MV-4-11 (cell line): ENCODE results near the gene PXMP2.

Source experiments
- DNase-seq: peaks from one replicate; lab custom pipeline; 2025; lab: John Stamatoyannopoulos, UW

The PXMP2 gene

DNA sequence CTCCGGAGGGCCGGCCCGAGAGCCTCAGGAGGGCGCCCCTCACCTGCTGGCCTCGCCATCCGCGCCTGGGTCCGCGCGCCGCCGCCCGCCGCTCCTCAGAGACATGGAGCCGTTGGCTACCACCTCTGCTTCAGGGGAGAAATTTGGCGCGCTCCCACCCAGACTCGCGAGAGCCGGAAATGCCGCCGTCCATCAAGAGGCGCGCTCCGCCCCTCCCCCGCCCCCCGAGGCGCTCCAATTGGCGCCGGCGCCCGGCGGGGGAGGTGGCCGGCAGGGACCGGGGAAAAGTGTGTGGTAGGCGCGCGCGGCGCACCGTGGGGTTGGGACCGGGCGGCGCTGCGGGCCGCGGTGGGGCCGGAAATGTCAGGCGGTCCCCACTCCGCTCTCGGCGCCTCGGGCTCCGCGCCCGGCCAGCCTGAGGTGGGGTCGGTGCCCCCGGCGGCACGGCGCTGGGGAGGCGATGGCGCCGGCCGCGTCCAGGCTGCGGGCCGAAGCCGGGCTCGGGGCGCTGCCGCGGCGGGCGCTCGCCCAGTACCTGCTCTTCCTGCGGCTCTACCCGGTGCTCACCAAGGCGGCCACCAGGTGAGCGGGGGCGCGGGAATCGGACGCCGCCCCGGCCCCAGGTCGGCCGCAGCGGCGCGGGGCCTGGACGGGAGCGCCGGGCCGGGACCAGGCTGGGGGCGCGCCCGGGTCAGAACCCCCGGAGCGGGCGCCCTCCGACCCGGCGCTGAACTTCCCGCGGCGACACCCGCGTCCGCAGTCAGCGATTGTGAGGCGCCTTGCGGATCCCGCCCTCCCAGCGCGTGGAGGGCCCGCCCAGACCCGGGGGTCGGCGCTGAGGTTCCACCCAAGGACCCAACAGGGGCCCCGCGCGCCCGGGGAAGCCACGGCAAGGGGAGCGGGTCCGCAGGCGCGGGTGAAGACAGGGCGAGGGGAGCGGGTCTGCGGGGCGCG lies at the start of gene PXMP2, which contains the start of gene POLE:
Gene PXMP2, plus strand, starts transcription at position 377 of the 954 bp plus-strand sequence. Its CDS starts 84 bp downstream, at position 461.
Gene POLE, minus strand, starts transcription at position 132 of the 954 bp plus-strand sequence. Its CDS starts 27 bp downstream, at position 105.
- DNase-seq, result peak; percentile 90

DNA sequence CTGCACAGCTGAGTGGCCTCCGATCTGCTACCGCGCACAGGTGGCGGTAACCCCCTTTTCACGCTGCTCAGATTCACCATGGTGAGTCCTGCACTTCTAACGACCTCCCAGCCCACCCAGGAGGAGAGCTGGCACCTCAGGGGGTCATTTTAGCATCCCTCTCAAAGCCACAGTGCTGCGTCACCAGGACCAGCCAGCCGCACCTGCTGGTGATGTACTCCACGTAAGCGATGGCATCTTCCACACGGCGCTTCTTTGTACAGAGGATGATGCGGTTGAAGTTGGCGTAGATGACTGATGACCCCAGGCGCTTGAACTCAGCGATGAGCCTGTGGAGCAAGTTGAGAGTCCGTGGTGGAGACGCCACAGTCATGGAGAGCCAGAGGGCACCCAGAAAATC lies 49.6 kb upstream of the PXMP2 start:
- no peak for DNase-seq

DNA sequence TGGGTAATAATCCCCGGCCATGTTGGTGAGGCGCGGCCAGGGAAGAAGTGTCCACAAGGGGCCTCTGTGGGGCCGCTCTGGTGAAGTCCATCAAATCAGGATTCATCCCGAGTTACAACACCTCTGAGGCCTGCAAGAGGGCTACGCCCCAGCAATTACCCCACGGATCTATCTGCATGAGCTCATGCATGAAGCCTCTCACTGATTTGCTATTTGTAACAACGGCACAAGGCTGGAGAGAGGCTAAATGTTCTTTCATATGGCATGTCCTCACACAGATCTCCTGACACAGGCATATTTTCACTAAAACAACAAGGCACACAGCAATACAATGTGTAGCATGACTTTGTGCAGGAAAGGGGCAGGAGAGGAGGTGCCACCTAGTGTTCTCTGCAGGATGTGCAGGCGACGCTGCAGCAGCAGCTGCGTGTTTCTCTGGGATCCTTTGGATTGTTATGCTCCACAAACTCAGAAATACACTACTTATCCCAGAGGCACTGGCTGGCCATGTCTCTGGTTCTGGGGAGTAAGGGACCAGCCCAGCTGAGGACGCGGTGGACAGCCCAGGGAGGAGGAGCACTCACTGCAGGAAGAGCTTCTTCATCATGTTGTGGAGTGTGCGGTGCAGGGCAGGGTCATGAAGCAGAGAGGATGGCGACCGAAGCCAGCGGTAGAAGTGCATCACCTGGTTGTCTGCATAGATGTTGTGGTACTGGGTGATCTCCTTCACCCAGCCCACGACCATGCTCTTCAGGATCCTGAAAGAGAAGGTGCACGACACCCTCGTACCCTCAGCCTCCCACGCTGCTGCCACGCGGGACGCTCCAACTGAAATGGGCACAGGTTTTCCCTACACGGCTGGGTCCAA lies 48.6 kb upstream of the PXMP2 start:
- no peak for DNase-seq

DNA sequence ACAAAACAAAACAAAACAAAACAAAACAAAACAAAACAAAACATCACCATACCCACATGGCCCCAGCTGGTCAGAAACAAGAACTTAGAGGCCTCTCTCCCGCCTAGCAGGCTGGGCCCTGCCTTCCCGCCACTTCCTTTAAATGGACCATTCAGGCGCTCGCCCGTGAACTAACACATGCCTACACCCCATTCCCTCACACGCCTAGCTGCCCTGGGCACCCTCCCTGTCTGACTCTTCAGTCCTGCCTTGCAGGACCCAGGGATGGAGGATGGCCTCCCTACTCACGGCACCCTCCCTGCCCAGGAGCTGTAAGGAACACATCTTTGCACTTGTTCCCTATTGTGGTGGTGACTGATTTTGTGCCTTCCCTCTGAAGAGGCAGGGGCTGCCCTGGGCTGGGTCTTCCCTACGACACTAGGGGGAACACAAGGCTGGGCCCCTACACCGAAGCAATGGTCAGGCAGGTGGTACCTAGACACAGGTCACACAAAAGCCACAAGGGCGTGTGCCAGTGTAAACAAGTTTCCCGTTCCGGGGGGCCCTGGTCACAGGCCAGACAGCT lies 47.3 kb upstream of the PXMP2 start:
- no peak for DNase-seq

DNA sequence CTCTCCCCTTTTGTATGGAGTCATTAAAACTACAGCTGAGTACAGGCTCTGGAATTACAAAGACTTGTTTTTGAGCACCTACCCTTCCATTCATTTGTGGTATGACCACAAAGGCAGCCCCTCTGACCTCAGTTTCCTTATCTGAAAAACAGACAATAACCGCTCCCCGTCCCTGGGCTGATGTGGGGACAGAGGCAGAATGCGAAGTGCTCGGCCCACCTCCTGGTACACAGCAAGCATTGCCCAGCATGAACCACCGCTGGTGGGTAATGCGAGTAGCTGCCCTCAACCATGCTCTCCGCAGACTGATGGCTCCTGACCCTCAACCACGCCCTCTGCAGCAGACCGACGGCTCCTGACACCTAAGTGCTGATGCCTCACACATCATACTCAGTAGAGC lies 46.5 kb upstream of the PXMP2 start:
- no peak for DNase-seq

DNA sequence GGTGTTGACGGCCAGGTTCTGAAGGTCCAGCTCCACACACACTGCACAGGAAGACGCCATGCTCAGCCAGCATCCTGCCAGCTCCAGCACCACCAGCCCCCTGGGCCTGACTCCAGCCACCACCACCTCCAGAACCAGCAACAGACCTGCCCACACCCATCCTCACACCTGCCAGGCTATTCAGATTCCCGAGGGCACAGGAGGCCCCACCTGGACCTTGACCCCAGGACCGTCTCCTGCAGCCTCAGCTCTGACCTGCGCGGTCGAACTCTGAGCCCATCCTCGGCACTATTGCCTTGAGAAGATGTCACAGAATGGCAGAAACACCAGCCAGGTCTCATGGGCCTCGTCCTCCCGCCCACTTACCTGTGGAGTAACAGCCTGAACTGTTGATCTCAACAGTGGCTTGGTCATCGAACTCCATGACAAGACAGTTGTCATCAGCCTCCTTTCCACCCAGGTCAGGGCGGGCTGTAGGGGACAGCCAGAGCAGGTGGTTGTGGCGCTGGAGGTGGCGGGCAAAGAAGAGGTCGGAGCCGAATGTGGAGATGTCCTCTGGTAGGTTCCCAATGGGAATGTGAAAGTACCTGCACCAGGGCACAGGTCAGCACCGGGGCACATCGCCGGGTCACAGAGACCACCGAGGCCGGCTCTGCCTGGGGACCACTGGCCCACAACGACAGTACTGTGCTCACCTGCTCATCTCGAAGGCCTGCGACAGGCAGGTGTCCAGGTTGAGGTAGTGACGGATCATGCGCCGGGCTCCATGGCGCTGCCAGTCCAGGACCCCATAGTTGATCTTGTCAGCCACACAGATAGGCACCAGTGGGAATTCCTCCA lies 45.4 kb upstream of the PXMP2 start:
- no peak for DNase-seq

DNA sequence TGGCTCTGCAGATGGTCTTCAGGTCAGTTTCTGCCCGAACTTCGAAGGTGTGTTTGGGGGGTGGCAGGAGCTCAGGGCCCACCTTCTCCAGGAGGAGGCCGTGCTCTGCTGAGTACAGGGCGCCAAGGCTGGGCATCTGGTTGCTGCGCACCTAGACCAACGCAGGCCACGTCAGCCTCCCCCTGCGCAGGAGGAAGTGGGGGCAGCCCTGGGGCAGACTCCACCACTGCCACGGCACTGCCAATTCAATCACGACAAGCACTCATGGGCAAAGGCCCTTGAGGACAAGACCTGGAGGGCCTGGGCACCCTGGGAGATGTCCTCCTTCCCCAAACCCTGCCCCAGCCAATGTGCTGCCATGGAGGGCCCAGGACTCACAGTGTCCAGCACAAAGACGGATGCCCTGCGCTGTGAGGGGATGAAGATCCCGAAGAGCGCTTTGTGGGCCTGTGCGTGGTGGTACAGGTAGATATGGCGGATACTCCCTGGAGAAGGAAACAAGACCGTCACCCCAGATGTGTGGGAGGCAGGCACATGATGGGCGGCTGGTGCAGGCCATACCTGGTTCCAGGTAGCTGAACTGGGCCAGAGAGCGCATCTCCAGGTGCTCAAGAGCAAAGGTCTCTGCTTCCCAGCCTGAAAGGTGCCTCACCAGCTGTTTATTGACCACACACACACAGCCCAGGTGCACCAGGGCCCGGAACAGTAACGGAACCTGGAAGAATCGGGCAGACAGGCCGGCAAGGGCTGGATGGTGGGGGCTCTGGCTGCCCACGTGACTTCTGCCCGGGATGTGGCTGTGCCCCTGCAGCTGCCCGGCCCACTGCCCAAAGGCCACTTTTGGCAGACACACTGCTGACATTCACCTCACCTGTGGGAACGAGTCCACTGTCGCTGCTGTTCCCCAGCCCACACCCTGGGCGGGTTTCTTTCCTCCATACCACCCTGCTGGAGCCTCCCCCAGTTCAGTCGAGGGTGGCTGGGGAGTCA lies 44.2 kb upstream of the PXMP2 start:
- DNase-seq, result no peak

DNA sequence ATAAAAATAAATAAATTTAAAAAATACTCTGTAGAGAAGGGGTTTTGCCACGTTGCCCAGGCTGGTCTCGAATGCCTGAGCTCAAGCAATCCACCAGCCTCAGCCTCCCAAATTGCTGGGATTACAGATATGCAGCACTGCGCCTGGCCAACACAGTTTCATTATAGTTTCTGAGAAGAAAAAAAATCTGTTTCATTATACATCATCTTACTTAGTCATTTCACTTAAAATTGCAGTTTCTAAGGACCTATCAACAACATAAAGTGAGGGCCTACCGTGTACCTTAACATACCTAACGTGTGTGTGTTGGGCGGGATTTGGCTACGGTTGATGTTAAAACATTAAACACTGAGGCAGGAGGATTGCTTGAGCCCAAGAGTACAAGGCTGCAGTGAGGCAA lies 40.5 kb upstream of the PXMP2 start:
- no peak for DNase-seq

DNA sequence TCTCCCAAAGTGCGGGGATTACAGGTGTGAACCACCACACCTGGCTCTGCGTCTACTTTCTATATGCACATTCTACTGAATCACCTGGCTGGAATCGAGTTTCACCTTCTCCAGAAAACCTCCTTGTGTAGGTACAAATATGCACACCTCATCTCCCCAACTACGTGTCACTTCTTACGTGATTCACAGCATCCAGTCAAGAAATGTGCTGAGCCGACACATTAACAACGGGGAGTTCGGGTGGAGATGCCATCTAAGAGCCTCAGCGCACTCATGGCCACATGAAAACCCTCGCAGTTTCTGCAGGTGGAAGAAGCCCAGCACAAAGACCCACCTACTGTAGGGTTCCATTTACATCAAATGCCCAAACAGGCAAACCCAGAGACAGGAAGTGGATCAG lies 39.5 kb upstream of the PXMP2 start:
- DNase-seq, result no peak

DNA sequence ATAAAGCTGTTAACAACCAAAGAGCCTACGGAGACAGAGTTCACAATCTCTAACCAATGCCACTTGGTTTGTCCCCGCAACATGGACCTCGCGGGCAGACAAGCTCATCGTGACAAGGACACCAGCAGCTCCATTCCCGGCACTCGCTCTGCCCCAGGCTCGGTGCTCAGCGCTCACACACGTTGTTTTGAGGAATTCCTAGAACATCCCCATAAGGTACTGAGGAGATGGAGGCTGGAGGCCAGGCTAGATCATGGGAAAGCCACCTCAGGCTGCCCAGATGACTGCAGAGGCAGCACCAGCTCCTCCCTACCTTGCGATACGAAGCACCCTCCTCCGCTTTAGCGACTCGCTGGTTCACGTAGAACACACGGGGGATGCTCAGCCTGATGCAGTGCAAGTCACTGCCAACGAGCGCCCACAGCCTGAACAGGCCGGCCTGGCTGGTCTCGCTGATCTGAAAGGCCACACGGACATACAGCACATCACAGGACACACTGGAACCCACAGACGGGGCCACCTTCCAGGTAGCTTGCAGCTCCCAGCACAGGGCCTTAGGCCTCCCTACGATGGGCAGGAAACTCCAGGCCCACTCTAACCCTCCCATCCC lies 38.7 kb upstream of the PXMP2 start:
- no peak for DNase-seq

DNA sequence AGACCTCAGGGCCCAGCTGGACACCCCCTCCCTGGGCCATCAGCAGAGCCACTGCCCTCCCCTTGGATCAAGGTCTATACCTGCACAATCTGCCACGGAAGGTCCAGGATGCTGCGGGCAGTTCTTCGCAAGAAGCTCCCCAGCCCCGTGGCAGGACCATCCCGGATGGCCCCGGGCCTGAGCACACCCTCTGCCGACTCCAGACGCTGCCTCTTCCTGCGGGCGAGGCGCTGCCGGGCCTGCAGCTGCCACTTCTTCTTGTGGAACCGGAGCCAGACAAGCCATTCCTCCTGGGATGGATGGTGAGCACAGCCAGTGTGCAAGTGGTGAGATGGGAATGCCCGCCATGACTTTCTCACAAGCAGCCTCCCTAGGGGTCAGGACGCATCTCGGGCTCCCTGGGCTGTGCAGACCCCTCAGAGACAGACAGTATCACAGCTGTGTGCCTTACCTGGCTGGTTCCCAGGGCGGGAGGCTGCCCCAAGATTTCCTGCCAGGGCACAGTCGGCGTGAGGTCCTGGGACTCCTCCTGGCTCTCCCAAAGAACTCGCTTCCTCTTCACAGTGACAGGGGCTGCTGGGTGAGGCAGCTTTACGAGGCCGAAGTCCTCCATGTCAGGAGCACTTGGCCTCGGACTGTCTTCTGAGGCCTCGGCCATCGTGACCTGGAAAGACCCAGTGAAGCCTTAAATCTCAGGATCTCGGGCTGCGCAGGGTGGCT lies 38.0 kb upstream of the PXMP2 start:
- DNase-seq, result no peak

DNA sequence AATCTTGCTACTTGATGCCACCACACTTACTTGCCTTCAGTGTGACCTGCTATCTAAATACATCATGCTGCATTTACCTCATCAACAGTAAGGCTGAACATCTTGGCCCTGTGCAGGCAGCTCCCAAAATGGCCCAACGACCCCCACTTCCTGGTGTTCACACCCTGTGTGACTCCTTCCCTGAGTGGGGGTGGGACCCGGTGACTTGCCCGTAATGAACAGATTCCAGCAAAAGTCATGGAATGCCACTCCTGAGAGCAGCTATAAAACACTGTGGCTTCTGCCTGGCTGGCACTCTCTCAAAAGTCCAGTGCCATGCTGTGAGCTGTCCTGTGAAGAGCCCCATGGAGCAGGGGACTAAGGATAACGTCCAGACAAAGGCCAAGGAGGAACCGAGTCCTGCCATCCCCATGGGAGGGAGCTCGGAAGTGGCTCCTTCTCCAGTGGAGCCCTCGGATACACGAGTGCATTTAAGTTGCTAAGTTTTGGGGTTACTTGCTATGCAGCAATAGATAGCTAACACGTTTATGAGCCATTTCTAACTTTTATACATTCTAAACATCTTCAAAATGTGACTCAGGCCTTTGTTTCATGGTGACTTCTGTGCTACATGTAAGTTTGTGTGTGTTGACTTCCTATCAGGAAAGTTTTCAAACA lies 35.8 kb upstream of the PXMP2 start:
- no peak for DNase-seq

DNA sequence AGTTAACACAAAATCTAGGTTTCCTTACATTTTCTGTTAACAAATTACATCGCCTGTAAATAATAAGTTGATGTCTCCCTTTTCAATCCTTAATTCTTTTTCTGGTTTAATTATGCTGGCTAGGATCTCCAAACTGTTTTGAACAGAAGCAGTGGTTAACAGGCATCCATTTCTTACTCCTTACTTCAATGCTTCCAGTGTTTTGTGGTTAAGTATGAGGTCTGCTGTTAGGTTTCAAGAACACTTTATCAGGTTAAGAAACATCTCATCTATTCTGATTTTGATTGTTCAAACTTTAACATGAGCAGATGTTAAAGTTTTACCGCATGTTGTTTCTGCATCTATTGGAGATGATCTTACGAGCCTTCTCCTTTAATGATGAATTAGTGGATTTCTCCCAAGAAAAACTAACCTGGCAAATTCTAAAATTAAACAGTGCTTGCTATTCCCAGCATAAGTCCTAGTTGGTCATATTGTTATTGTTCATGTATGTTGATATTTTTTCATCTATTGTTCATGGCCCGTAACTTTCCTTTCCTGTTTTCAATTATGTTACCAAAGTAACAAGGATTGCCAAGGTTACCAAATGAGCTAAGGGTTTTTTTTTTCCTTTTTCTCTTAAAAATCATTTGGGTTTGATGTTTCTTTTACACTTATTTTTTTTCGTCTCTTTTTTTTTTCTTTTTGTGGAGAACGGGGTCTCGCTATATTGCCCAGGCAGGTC lies 33.7 kb upstream of the PXMP2 start:
- no peak for DNase-seq

DNA sequence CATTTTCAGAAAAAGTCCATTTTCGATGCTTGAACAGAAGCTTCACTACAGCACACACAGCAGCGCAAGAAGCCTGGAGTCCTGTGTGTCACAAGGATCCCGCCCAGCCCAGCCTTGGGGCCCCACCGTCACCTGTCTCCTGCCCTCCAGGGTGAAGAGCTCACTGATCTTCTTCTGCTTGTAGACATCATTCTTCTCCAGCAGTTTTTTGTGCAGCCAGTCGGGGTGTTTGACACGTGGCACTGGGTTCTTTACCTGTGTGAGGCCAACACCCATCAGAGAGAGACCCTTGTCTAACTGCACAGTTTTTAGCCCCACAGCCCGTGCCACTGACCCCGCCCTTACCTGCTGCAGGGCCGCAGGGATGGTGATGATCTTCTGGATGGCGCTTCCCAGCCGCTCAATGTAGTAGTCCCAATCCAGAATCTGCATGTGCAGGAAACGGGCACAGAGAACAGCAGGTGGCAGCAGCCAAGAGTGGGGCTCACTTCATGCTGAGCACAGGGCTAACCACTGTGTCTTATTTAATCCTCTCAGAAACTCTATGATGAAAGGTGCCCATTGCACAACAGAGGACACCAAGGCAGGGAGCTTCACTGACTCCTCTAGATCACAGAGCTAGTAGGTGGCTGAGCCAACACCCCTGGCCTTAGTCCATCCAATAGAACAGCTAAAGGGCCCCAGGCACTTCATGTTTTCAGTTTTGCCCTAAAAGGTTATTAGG lies 30.2 kb upstream of the PXMP2 start:
- DNase-seq, result peak; percentile 51

DNA sequence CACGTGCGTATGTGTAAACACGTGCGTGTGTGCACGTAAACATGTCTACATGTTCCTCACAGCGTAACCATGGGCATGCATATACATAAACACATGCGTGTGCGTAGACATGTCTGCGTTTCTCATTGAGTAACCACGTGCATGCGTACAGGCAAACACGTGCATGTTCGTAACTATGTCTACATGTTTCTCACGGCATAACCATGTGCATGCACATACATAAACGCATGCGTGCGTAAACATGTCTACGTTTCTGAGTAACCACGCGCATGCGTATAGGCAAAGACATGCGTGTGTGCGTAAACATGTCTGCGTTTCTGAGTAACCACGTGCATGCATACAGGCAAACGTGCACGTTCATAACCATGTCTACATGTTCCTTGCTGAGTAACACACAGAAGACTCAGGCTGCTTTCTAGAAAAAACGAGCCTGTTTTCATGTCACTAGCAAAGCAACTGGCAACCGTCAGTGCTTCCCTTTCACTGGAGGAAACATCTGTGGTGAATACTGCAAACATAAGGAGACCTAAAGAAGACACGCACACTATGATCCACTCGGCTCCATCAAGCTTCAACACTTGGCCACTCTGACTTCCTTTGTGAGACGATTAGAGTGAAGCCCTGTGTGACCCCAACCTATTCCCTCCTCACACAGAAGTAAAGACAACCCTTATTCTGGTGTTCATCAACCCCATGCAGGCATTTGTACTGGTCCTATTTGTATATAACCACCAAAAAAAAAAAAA lies 29.1 kb upstream of the PXMP2 start:
- DNase-seq, result no peak

DNA sequence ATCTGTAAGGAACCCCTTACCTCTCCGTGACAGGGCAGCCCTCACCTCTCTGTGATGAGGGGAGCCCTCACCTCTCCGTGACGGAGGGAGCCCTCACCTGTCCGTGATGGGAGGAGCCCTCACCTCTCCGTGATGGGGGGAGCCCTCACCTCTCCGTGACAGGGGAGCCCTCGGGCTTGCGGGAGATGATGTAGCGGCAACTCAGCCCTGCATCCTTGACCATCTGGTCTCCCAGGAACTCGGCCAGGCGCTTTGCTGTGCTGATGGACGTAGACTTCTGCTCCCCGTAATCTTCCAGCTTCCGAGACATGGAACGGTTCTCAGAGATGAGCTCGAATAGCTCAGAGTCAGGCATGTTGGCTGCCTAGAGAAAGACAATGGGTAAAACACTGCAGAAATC lies 28.2 kb upstream of the PXMP2 start:
- no peak for DNase-seq

DNA sequence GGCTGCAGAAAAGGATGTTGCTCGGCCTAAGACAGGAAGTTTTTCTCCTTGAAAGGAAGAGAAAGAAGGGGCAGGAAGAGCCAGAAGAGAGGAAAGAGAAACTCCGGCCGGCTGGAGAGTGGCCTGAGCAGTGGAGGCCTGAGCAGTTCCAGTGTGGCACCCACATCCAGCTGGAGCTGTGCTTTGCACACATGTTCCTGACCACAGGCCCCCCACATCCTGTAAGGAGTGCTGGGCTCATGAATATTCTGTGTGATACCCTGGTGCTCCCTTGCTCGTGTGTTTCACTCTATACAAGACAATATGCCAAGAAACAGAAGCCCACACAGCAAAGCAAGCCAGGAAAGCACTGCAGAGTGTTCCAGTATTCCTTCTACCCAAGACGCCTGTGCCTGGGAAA lies 27.3 kb upstream of the PXMP2 start:
- DNase-seq, result no peak
